GM12878 (cell line): ENCODE data around the gene DHRS4. TPM values are rescaled to one million over a fixed set of nuclear protein-coding genes. Genes with fewer than 3 reads are reported as not detected.
"Not testable (repeated sequence)": the region's sequence is repeated elsewhere in the genome, so short reads cannot be mapped to it uniquely, and the experiment has no call there.

Experiments
- ATAC-seq: fragments of 200-7000 bp; cut with Tn5 transposase; 3 replicates; pipeline ENCODE4 v1.9.1; 2020; ENCODE audit warnings: mild to moderate bottlenecking, moderate library complexity
- BruUV-seq: library from RNA; stranded (reverse); fragments of 400-500 nt; replicated peaks from 2 replicates; lab custom pipeline; 2021; lab: Mats Ljungman, UMichigan
- CTCF ChIA-PET: fragments of 300-600 bp; sonication (Branson Sonifier 250); formaldehyde crosslinking; extraction: SDS; loops from one replicate; lab custom pipeline; 2021; ENCODE audit warnings: inconsistent platforms; lab: Yijun Ruan, JAX
- POLR2A ChIA-PET: fragments of 350-600 bp; formaldehyde crosslinking; extraction: SDS; loops from one replicate; lab custom pipeline; 2021; ENCODE audit warnings: inconsistent platforms; lab: Charles Lee
- RAD21 ChIA-PET: fragments of 300-600 bp; sonication (Branson Sonifier 250); formaldehyde crosslinking; loops from one replicate; lab custom pipeline; 2023; ENCODE audit warnings: antibody characterized with exemption; ENCODE audit not compliant: unreplicated experiment; lab: Charles Lee
- SMC1A ChIA-PET: fragments of 300-600 bp; sonication (Branson Sonifier 250); formaldehyde crosslinking; loops from one replicate; lab custom pipeline; 2023; ENCODE audit not compliant: unreplicated experiment, uncharacterized antibody; lab: Charles Lee
- DNase-seq: peaks from one replicate; pipeline ENCODE4 v3.0.0-alpha.2; 2011; ENCODE audit warnings: low read depth, low spot score
- FAIRE-seq: peaks from 3 replicates; lab custom pipeline; 2011; peaks lifted over from hg19 to GRCh38; lab: Jason Lieb, UNC
- H2AFZ ChIP-seq: 2 replicates; pipeline ENCODE4 v1.6.0; 2011; ENCODE audit warnings: low read depth, low read length, control low read depth; ENCODE audit not compliant: control insufficient read depth
- H3K27ac ChIP-seq: 2 replicates; pipeline ENCODE4 v1.5.1; 2011; ENCODE audit warnings: control low read depth; ENCODE audit not compliant: control insufficient read depth, insufficient read depth
- H3K27me3 ChIP-seq, 2 experiments: replicated peaks in 1 of 2; 2 replicates each; pipeline versions ENCODE4 v1.6.0 to v1.6.1; 2011; ENCODE audit warnings: low read length in 1 of 2; ENCODE audit not compliant: control insufficient read depth in 2 of 2, insufficient read depth in 2 of 2
- H3K36me3 ChIP-seq, 2 experiments: 2 replicates each; pipeline ENCODE4 v1.5.1; 2011; ENCODE audit warnings: low read length in 1 of 2; ENCODE audit not compliant: control insufficient read depth in 2 of 2, insufficient read depth in 2 of 2
- H3K4me1 ChIP-seq: 2 replicates; pipeline ENCODE4 v1.6.1; 2011; ENCODE audit warnings: mild to moderate bottlenecking, low read length, moderate library complexity, mixed read lengths; ENCODE audit not compliant: control insufficient read depth, insufficient read depth
- H3K4me2 ChIP-seq: 2 replicates; pipeline ENCODE4 v1.6.0; 2011; ENCODE audit warnings: control low read depth; ENCODE audit not compliant: control insufficient read depth, insufficient read depth
- H3K4me3 ChIP-seq: fragments of 200-600 bp; sonication (generic); 2 replicates; pipeline ENCODE4 v1.5.1; 2016
- H3K79me2 ChIP-seq: 2 replicates; pipeline ENCODE4 v1.6.0; 2011; ENCODE audit warnings: low read length; ENCODE audit not compliant: control insufficient read depth, insufficient read depth
- H3K9ac ChIP-seq: 2 replicates; pipeline ENCODE4 v1.8.0; 2011; ENCODE audit warnings: low read length, control low read depth, mixed read lengths; ENCODE audit not compliant: control insufficient read depth, insufficient read depth
- H3K9me3 ChIP-seq: replicated peaks from 3 replicates; pipeline ENCODE4 v1.5.1; 2011; ENCODE audit warnings: mild to moderate bottlenecking, low read length; ENCODE audit not compliant: control insufficient read depth, insufficient read depth
- H4K20me1 ChIP-seq: 2 replicates; pipeline ENCODE4 v1.6.0; 2011; ENCODE audit not compliant: control insufficient read depth, insufficient read depth
- BCL11A ChIP-seq: IDR thresholded peaks from 2 replicates; pipeline ENCODE4 v1.6.1; 2011; ENCODE audit warnings: low read depth, low read length
- BCLAF1 ChIP-seq: fragments of 450-650 bp; IDR thresholded peaks from 2 replicates; pipeline ENCODE4 v1.6.1; 2017; ENCODE audit warnings: antibody characterized with exemption, mild to moderate bottlenecking, moderate library complexity
- MEF2A ChIP-seq: IDR thresholded peaks from 2 replicates; pipeline ENCODE4 v1.6.1; 2011; ENCODE audit warnings: low read depth, mild to moderate bottlenecking, low read length, moderate library complexity; ENCODE audit not compliant: insufficient read depth
- NFYB ChIP-seq: IDR thresholded peaks from 2 replicates; pipeline ENCODE4 v1.6.1; 2011; ENCODE audit warnings: low read depth, mild to moderate bottlenecking, low read length, improper control_type of control experiment, moderate library complexity; ENCODE audit not compliant: insufficient read depth
- PAX5 ChIP-seq: IDR thresholded peaks from 2 replicates; pipeline ENCODE4 v1.6.1; 2011; ENCODE audit warnings: low read depth, low read length, borderline replicate concordance
- ZBTB11 ChIP-seq: fragments of 450-650 bp; formaldehyde crosslinking; IDR thresholded peaks from 2 replicates; pipeline ENCODE4 v1.5.0; 2022; ENCODE audit warnings: mild to moderate bottlenecking, missing genetic modification characterization
- WGBS: methylation state at CpG from one replicate; pipeline ENCODE4 v1.1.6; 2016; ENCODE audit warnings: low lambda C conversion rate; ENCODE audit not compliant: insufficient replicate concordance, insufficient coverage; ENCODE audit errors: missing lambda C conversion rate; 5-methylcytosine and 5-hydroxymethylcytosine counted together
- in situ Hi-C: fragments of 300-500 bp; cut with MboI; formaldehyde crosslinking; loops from 9 replicates; pipeline ENCODE4 v1.14.3; 2018; ENCODE audit warnings: mixed read lengths
- intact Hi-C: fragments of 100-400 bp; cut with micrococcal nuclease; formaldehyde crosslinking; loops from one replicate; pipeline ENCODE4 v1.14.2; 2022; ENCODE audit not compliant: unreplicated experiment
- polyA plus RNA-seq, 11 experiments: library from polyadenylated mRNA; depleted of rRNA in 4 of 11; unstranded in 6 of 11; stranded (reverse) in 5 of 11; fragments of >200 nt; fragmentation: Nextera tagmentation in 4 of 11; fragmentation: Illumina TruSeq in 1 of 11; extraction: Ambion mirVana in 4 of 11; extraction: Trizol in 1 of 11; gene quantifications; 1 replicate in 1 of 11; 2 replicates in 10 of 11; pipeline versions ENCODE4 v1.2.1 to v1.2.3, GENCODE V29; 2011 to 2016; ENCODE audit warnings: inconsistent platforms in 2 of 11, missing spikeins in 2 of 11, low read depth in 1 of 11
- total RNA-seq, 4 experiments: library from RNA; depleted of rRNA in 3 of 4; stranded (reverse); fragments of >200 nt in 3 of 4; fragmentation: Illumina TruSeq in 1 of 4; extraction: Trizol in 1 of 4; gene quantifications; 2 replicates each; pipeline versions ENCODE4 v1.2.1 to v1.2.3, GENCODE V29; 2013 to 2021

Gene DHRS4
- total and polyA plus RNA-seq, 10 of the 15 experiments (the other 5 are each of a cell fraction or from before 2014, with no cell fraction given): 2.4 to 38.1 (median 22.2) TPM

- no peak for TF ChIP-seq ZBTB11
- TF ChIP-seq BCL11A: no peak
- no peak for TF ChIP-seq BCLAF1
- TF ChIP-seq PAX5: no peak
- no peak for TF ChIP-seq NFYB
- TF ChIP-seq MEF2A: no peak
These were observed 3.0 kb upstream of the DHRS4 start (continued) for GRCh38 chr14:23950411-23951135.

GRCh38 chr14:23951136-23951466 is 2.5 kb upstream of the DHRS4 start:
- H3K9ac ChIP-seq, H3K36me3 ChIP-seq, H3K4me2 ChIP-seq, H3K27me3 ChIP-seq, H3K9me3 ChIP-seq, H4K20me1 ChIP-seq, RAD21 ChIA-PET, CTCF ChIA-PET, ATAC-seq, H2AFZ ChIP-seq, H3K4me3 ChIP-seq, SMC1A ChIA-PET, FAIRE-seq, H3K27ac ChIP-seq, in situ Hi-C loops, DNase-seq, H3K4me1 ChIP-seq, BruUV-seq, POLR2A ChIA-PET, H3K79me2 ChIP-seq: not testable (repeated sequence)
- 95% methylated on average over 3 of the region's 3 CpGs for WGBS
- intact Hi-C loops: loop anchor here (5.0 kb wide), 1 partner anchor 364 kb away; no protein-coding TSS in a partner anchor
